Muscle layer of colon (tissue), 2 donors: ENCODE measurements around the gene EFNA3.

Experiments used
- H3K27ac ChIP-seq: one replicate; pipeline ENCODE4 v1.7.0; 2013; ENCODE audit warnings: low read depth, mild to moderate bottlenecking, low read length, moderate library complexity
- H3K27me3 ChIP-seq, 2 donors: one replicate each; pipeline ENCODE4 v1.7.0; 2013; ENCODE audit warnings: low read length in 2 of 2, mild to moderate bottlenecking in 2 of 2; ENCODE audit not compliant: insufficient read depth in 2 of 2, control insufficient read depth in 1 of 2
- H3K36me3 ChIP-seq: one replicate; pipeline ENCODE4 v1.7.0; 2013; ENCODE audit warnings: mild to moderate bottlenecking, low read length; ENCODE audit not compliant: insufficient read depth
- H3K4me1 ChIP-seq: one replicate; pipeline ENCODE4 v1.7.0; 2013; ENCODE audit warnings: mild to moderate bottlenecking, low read length; ENCODE audit not compliant: insufficient read depth
- H3K4me3 ChIP-seq, 2 donors: one replicate each; pipeline ENCODE4 v1.7.0; 2013; ENCODE audit warnings: low read length in 2 of 2, low read depth in 1 of 2, mild to moderate bottlenecking in 1 of 2, moderate library complexity in 1 of 2
- H3K9ac ChIP-seq: one replicate; pipeline ENCODE4 v1.7.0; 2013; ENCODE audit warnings: low read length
- H3K9me3 ChIP-seq: one replicate; pipeline ENCODE4 v1.7.0; 2013; ENCODE audit warnings: mild to moderate bottlenecking, low read length
- donor health status: abdominal sarcoma.
- donor health status: Adenocarcinoma of cecum.

Gene EFNA3

DNA sequence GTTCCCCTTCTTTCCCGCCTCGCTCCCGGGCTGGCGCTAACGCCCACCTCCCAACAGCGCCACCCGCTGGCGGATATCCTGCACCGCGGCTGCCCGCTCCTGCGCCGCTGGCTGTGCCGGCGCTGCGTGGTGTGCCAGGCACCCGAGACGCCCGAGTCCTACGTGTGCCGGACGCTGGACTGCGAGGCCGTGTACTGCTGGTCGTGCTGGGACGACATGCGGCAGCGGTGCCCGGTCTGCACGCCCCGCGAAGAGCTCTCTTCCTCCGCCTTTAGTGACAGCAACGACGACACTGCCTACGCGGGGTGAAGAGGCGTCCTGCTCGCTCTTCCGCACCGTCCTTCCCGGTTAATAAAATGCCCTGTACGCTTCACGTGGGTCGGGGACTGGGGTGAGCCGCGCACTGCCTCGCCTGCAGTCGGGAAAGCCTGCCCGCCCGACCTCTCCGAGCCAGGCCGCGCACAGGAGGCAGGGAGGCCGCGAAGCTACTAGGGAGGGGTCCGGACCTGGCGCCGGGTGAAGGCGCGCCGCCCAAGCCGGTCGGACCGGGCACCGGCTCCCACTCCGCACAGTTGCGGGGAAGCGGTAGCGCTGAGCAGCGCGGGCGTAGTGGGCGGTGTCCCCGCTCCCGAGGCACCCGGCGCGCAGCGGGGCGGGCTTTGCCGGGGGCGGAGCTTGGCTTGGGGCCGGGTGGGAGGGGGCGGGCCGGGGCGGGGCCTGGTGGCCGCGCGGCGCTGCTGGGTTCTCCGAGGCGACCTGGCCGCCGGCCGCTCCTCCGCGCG, 27.9 kb upstream of the EFNA3 start, which contains the start of gene ADAM15:
ADAM15 (plus strand) TSS at position 757 of the 782 bp plus-strand sequence. CDS start 71 bp downstream, outside the sequence.
- peak within 1 kb of the TSS; percentile 59 to 93 for H3K4me3 ChIP-seq
- H3K9ac ChIP-seq, result peak within 1 kb of the TSS; percentile 61
- H3K9me3 ChIP-seq, result no peaks in the 10 kb centered on the region
- H3K27ac ChIP-seq, result peak within 1 kb of the TSS; percentile 92
- H3K4me1 ChIP-seq, result peaks cover 17% of the 10 kb centered on the region
- no peaks in the 10 kb centered on the region for H3K27me3 ChIP-seq
- peaks cover 4% of the 10 kb centered on the region for H3K36me3 ChIP-seq

DNA sequence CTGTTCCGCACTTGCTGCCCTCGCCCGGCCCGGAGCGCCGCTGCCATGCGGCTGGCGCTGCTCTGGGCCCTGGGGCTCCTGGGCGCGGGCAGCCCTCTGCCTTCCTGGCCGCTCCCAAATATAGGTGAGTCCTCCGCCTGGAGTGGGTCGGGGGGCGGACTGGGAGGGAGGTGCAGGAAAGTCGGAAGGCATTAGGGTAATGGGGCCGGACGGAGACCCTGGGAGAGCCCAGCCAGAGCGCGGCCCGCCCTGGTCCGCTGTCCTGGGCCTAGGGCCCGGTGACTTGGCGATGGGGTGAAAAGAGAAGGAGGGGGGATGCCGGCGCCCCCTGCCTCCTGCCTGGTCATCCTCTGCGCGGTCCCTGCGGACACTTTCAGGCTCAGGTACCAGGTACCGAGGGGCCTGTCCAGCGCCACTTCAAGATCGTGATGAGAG, 27.3 kb upstream of the EFNA3 start:
- peak overlapping the region; percentile 62 for H3K27ac ChIP-seq
- H3K36me3 ChIP-seq, result peaks cover 4% of the 10 kb centered on the region
- no peaks in the 10 kb centered on the region for H3K9me3 ChIP-seq
- H3K9ac ChIP-seq, result peak overlapping the region; percentile 61
- H3K4me1 ChIP-seq, result peaks cover 17% of the 10 kb centered on the region
- H3K4me3 ChIP-seq, result peak overlapping the region; percentile 59 to 93
- no peaks in the 10 kb centered on the region for H3K27me3 ChIP-seq

DNA sequence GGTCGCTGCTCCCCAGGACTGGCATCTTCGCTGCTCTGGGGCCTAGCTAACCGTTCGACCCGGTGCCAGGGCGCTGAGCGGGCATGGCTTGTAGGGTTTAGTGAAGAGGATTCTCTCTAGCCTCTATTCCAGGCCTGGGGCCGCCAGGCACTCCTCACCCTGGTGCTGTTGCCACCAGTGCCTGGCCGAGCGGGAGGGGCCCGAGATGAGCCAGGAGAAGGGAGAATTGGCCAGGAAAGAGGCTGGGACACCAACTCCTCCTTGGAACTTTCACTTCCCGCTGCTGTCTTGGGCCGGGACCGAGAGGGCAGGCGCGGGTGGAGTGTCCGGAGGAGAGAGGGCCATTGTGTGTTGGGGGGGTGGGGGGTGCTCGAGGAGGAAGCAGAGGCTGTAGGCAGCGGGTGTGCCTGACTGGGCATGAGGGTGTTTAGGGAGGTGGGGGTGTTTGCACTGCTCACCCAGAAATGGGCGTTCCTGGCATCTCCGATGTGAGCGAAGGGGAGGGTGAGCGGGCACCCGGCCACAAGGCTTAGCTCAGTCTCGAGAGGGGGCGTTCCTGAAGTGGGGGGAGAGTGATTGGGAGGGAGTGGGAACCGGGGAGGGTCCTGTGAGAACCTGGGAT, 26.7 kb upstream of the EFNA3 start:
- peak overlapping the region; percentile 62 for H3K27ac ChIP-seq
- H3K9me3 ChIP-seq, result no peaks in the 10 kb centered on the region
- H3K9ac ChIP-seq, result peak overlapping the region; percentile 61
- peaks cover 17% of the 10 kb centered on the region for H3K4me1 ChIP-seq
- H3K36me3 ChIP-seq, result peaks cover 4% of the 10 kb centered on the region
- no peaks in the 10 kb centered on the region for H3K27me3 ChIP-seq
- H3K4me3 ChIP-seq, result peak overlapping the region; percentile 59 to 93

DNA sequence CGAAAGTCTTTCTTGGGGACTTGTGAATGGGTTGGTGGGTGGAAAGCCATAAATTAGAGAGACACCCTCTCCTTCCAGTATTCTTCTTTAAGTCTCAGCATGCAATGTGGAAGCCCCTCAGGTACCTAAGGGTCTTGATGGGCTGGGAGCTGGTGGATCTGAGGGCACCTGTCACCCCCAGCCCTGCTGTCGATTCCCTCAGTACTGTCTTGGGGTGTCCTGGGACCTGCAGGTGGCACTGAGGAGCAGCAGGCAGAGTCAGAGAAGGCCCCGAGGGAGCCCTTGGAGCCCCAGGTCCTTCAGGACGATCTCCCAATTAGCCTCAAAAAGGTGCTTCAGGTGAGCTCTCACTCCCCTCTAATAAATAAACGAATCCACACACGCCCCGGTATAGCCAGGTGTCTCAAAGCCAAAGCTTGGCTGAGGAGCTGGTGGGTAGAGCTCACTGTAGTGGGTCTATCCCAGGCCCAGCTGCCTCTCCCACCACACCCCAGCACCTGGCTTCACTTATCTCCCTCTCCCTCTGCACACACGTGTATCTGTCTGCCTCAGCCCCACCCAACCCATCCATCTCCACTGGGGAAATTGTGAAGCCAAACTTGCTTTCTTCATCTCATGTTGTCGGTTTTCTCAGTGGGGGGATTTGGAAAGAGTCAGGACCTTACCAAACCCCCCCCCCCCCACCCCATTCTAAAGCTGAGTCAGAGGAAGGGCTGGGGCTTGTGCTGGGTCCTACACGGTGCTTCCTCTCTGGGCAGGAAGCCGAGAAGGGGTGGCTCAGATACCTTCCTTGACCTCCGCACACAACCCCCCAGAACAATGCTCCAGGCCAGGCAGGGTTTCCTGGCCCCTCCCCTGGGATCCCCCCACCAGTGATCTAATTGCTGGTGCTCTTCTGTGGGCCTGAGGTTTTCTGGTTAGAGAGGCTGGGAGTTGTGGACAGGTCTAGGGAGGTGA, 25.9 kb upstream of the EFNA3 start:
- H3K9ac ChIP-seq, result peak overlapping the region; percentile 61
- no peaks in the 10 kb centered on the region for H3K9me3 ChIP-seq
- no peaks in the 10 kb centered on the region for H3K27me3 ChIP-seq
- H3K4me3 ChIP-seq, result peak overlapping the region; percentile 59 to 93
- peak overlapping the region; percentile 62 for H3K27ac ChIP-seq
- H3K36me3 ChIP-seq, result peaks cover 7% of the 10 kb centered on the region
- H3K4me1 ChIP-seq, result peaks cover 17% of the 10 kb centered on the region

DNA sequence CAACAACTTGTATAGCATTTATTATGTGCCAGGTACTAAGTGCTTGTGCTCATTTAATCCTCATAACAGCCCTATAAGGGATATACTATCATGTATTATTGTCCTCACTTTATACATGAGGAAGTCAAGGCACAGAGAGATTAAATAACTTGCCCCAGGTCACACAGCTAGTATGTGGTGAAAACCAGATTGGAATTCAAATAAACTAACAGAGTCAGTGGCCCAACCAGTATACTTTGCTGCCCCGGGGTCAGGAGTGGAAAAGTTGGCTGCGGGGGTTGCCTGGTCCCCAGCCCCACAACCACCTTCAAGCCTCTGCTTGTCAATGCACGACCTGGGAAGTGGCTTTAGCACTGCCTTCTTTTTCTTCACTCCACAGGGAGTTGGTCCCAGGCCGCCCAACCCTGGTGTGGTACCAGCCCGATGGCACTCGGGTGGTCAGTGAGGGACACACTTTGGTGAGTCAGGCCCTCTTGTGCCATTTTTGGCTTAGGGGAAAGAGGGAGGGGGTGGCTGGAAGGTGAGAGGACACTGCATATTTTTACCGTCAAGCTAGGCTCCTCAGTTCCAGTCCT, 25.0 kb upstream of the EFNA3 start:
- H3K9me3 ChIP-seq, result no peaks in the 10 kb centered on the region
- no peaks in the 10 kb centered on the region for H3K27me3 ChIP-seq
- H3K36me3 ChIP-seq, result peaks cover 14% of the 10 kb centered on the region
- H3K27ac ChIP-seq, result no peak overlapping the region
- H3K9ac ChIP-seq, result no peak overlapping the region
- peaks cover 17% of the 10 kb centered on the region for H3K4me1 ChIP-seq
- no peak overlapping the region for H3K4me3 ChIP-seq

DNA sequence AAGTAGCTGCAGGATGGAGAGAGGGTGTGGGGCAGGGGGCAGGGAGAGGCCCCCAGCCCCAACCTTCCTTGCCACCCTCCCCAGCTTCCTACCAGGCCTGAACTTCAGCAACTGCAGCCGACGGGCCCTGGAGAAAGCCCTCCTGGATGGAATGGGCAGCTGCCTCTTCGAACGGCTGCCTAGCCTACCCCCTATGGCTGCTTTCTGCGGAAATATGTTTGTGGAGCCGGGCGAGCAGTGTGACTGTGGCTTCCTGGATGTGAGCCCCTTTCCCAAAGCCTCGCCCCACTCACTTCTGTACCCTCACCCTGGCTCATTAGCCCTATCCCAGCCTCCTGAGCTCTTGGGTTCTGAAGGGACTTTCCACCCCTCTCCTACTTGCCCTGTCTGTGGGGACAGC, 21.5 kb upstream of the EFNA3 start:
- Histone ChIP-seq H3K36me3 (peaks cover 25% of the 10 kb centered on the region), H3K4me1 (peaks cover 15% of the 10 kb centered on the region), H3K4me3 (no peak overlapping the region), H3K9me3 (no peaks in the 10 kb centered on the region), H3K27me3 (peaks cover 0 to 5% of the 10 kb centered on the region in 2 donors), H3K27ac (no peak overlapping the region), H3K9ac (no peak overlapping the region)

DNA sequence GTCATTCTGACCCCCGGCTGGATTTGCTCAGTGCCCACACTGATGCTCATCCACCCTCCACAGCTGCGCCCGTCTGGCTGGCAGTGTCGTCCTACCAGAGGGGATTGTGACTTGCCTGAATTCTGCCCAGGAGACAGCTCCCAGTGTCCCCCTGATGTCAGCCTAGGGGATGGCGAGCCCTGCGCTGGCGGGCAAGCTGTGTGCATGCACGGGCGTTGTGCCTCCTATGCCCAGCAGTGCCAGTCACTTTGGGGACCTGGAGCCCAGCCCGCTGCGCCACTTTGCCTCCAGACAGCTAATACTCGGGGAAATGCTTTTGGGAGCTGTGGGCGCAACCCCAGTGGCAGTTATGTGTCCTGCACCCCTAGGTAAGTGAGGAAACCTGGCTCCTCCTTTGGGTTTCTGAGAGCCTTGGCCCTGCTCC, 20.8 kb upstream of the EFNA3 start:
- H3K9ac ChIP-seq, result no peak overlapping the region
- H3K36me3 ChIP-seq, result peaks cover 25% of the 10 kb centered on the region
- no peak overlapping the region for H3K4me3 ChIP-seq
- no peaks in the 10 kb centered on the region for H3K9me3 ChIP-seq
- H3K27me3 ChIP-seq, result peaks cover 0 to 8% of the 10 kb centered on the region in 2 donors
- peaks cover 13% of the 10 kb centered on the region for H3K4me1 ChIP-seq
- H3K27ac ChIP-seq, result no peak overlapping the region

DNA sequence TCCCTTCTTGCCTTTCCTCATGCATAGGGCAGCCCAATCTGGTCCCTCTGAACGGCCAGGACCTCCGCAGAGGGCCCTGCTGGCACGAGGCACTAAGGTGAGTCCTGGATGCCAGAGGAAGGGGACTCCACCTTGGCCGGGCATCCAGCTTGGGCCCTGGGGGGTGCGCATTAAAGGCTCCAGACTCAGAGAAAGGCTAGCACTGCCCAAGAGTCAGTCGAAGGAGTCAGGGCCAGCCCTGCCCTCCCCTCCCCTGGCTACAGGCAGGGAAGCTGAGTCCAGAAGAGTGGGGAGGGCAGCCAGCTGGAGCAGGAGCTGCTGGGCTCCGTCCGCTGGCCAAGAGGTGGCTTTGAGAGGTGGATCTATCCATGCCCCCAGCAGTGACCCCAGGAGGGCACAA, 17.9 kb upstream of the EFNA3 start:
- H3K27ac ChIP-seq, result no peak overlapping the region
- no peak overlapping the region for H3K9ac ChIP-seq
- no peaks in the 10 kb centered on the region for H3K9me3 ChIP-seq
- H3K4me1 ChIP-seq, result peaks cover 28% of the 10 kb centered on the region
- no peak overlapping the region for H3K4me3 ChIP-seq
- peaks cover 20% of the 10 kb centered on the region for H3K36me3 ChIP-seq
- peaks cover 0 to 8% of the 10 kb centered on the region in 2 donors for H3K27me3 ChIP-seq

DNA sequence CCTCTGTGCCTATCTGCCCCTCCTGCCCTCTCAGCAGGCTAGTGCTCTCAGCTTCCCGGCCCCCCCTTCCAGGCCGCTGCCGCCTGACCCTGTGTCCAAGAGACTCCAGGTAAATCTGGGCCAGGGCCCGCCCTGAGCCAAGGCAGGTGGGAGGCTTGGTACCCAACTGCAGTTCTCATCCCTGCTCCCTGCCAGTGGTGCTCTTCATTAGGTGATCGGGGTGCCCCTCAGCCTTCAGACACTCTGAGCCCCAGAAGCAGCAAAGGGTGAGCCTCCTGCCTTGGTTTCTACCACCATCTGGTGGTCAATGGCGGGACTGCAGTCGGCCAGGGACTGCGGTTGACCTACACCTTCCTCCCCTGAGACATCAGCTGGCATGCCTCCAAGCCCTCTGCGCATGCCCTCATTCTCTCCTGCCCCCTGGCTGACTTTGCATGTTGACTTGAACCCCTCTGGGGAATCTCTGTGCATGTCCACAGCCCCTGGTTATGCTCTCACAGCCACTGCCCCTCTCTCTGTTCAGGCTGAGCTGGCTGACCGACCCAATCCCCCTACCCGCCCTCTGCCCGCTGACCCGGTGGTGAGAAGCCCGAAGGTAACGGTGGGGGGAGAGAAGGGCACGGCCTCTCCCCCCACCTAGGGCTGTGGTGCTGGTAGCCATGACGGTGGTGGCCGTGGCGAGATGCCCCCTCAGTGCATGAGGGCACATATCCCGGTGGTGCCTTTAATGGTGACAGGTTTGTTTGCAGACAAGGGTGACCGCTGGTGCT, 17.1 kb upstream of the EFNA3 start:
- peak overlapping the region in 1 of 2 donors; percentile 23 for H3K4me3 ChIP-seq
- H3K27me3 ChIP-seq, result peaks cover 0 to 8% of the 10 kb centered on the region in 2 donors
- H3K9ac ChIP-seq, result no peak overlapping the region
- H3K4me1 ChIP-seq, result peaks cover 28% of the 10 kb centered on the region
- H3K27ac ChIP-seq, result no peak overlapping the region
- H3K36me3 ChIP-seq, result peaks cover 20% of the 10 kb centered on the region
- H3K9me3 ChIP-seq, result no peaks in the 10 kb centered on the region

DNA sequence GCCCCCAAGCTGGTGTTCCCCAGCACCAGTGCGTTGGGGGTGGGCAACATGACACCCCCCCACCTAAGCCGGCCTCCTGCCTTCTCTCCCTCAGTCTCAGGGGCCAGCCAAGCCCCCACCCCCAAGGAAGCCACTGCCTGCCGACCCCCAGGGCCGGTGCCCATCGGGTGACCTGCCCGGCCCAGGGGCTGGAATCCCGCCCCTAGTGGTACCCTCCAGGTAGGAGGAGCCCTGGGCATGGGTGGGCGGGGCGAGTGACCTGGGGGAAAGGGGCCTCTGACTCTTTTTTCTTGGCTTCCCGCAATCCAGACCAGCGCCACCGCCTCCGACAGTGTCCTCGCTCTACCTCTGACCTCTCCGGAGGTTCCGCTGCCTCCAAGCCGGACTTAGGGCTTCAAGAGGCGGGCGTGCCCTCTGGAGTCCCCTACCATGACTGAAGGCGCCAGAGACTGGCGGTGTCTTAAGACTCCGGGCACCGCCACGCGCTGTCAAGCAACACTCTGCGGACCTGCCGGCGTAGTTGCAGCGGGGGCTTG, 16.4 kb upstream of the EFNA3 start:
- no peak overlapping the region for H3K27ac ChIP-seq
- no peak overlapping the region for H3K9ac ChIP-seq
- peaks cover 28% of the 10 kb centered on the region for H3K4me1 ChIP-seq
- peaks cover 20% of the 10 kb centered on the region for H3K36me3 ChIP-seq
- H3K27me3 ChIP-seq, result peaks cover 0 to 8% of the 10 kb centered on the region in 2 donors
- H3K4me3 ChIP-seq, result no peak overlapping the region
- H3K9me3 ChIP-seq, result no peaks in the 10 kb centered on the region
